T1000 (cell line): ENCODE measurements around the gene SIAH3.
"Not testable (repeated sequence)": the region's sequence is repeated elsewhere in the genome, so short reads cannot be mapped to it uniquely, and the experiment has no call there.

Source experiments
- DNase-seq: peaks from one replicate; lab custom pipeline; 2025; ENCODE audit warnings: mixed read lengths; lab: John Stamatoyannopoulos, UW

The SIAH3 gene

GRCh38 chr13:45782327-45783045 is 69.1 kb downstream of the SIAH3 start:
- DNase-seq, result no peak

- peak; percentile 1 for DNase-seq
Measured at GRCh38 chr13:45781553-45782326, 69.8 kb downstream of the SIAH3 start.

GRCh38 chr13:45779901-45780300 is 71.7 kb downstream of the SIAH3 start:
- no peak for DNase-seq

- no peak for DNase-seq
Measured at GRCh38 chr13:45778882-45779281, 72.7 kb downstream of the SIAH3 start.

DNA sequence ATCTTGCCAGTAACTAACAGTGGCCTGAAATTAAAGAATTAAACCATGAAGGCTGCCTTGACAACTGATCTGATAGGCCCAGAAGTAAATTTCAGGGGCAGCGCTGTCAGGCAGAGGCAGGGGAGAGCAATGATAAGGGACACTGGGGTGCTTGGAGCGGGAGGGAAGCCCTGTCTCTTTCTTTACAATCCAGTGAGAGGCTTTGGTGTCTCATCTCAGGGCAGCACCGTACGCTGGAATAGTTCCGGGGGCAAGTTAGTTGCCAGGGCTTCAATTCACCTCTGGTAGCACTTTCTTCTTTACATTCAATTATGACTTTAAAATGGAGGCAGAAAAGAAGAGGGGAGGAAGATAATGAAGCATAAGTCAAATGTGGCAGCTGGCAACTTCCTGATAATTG is 74.8 kb downstream of the SIAH3 start:
- DNase-seq, result no peak

- DNase-seq, result no peak
Measured at GRCh38 chr13:45775401-45775963, 76.1 kb downstream of the SIAH3 start.

DNA sequence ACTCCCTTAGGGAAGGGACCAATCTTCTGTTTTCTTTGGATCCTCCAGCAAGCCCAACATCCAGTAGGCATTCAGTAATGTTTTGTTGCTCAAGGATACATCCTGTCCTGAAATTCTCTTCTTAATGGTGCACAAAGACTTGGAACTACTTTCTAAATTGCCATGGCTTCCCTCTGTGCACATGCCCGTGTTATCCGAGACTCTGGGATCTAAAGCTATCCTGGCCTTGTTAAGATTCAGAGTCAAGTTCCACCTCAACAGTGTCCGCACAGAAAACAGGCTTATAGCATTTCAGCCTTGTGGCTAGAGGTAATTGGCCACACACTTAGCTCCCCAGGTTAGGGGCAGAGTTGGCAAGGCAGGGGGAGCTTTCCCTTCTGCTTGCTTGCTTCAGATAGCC is 77.6 kb downstream of the SIAH3 start:
- no peak for DNase-seq

GRCh38 chr13:45773236-45773635 is 78.3 kb downstream of the SIAH3 start:
- DNase-seq, result no peak

DNA sequence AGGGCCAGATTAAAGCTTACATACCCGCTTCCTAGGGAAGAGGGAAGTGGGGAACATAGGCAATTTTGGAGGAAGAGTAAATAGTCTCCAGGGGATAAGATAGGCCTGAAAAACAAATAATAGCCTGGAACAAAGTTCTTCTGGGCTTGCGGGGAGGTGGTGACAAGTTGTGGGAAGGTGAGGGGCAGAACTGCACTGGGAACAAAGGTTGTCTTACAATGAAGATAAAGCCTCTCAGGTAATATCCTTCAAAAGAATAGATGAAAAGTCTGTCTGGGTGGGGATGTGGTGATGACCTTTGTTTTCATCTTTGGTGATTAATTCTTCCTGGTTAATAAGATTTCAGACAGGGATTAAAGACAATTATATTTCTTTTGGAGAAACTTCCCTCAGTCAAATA is 80.7 kb downstream of the SIAH3 start:
- DNase-seq, result no peak

GRCh38 chr13:45768656-45769479 is 82.7 kb downstream of the SIAH3 start:
- no peak for DNase-seq

- no peak for DNase-seq
Measured at GRCh38 chr13:45765464-45765863, 86.1 kb downstream of the SIAH3 start.

- DNase-seq, result no peak
Measured at GRCh38 chr13:45763419-45763818, 88.1 kb downstream of the SIAH3 start.

GRCh38 chr13:45757589-45757988 is 94.0 kb downstream of the SIAH3 start:
- DNase-seq, result not testable (repeated sequence)

DNA sequence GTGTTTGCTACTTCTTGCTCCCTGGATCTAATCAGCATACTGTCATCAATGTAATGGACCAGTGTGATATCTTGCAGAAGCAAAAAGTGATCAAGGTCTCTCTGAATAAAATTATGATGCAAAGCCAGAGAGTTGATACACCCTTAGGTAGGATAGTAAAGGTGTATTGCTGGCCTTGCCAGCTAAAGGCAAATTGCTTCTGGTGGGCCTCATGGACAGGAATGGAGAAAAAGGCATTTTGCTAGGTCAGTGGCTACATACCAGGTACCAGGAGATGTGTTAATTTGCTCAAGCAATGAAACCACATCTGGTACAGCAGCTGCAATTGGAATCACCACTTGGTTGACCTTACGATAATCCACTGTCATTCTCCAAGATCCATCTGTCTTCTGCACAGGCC is 95.1 kb downstream of the SIAH3 start:
- not testable (repeated sequence) for DNase-seq

DNA sequence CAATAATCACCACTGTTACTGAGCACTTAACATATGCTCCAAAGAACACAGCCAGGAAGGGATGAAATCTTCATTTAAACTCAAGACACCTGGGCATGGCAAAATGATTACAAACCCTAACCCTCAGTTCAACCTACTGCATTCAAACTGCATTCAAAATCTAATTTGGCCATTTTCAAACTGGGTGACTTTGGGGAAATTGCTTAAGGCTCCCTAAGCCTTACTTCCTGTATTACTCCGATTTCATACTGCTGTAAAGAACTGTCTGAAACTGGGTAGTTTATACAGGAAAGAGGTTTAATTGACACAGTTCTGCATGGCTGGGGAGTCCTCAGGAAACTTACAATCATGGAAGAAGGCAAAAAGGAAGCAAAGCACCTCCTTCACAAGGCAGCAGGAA is 99.0 kb downstream of the SIAH3 start:
- no peak for DNase-seq

DNA sequence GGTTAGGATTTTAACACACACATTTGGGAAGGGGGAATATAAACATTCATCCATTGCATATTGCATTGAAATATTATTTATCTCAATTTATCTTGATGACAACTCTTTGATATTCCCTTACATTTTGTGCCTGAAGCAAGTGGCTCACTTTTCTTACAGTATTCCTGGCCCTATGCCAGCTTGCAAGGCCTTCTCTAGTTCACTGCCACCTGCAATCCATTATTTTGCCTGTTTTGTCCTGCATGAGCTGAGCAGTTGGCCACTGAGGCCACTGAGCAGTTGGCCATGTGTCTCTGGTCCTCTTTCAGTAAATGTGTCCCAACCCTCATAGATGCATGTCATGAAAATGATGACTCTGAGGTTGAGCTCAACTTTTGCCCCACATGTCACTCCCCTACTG is 99.7 kb downstream of the SIAH3 start:
- DNase-seq, result no peak

DNA sequence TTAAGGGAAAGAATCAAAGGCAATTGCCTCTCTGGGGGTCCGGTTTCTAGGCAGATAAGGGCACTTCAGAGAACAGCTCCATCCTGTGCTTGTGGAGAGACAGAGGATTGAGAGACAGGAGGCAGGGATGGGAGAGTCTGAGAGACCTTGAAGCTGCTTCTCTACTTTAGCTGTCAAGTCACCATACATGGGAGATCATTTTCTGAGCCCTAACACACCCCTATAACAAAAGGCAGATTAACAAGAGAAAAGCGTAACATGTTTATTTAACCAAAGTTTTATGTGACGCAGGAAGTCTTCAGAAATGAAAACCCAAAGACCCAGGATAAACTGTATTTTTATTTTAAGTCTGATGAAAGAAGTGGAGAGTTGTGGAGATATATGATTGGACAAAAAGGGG is 101.0 kb downstream of the SIAH3 start:
- DNase-seq, result no peak

- DNase-seq, result no peak
Measured at GRCh38 chr13:45748941-45749759, 102.4 kb downstream of the SIAH3 start.

GRCh38 chr13:45747071-45747470 is 104.5 kb downstream of the SIAH3 start:
- DNase-seq, result no peak

- no peak for DNase-seq
Measured at GRCh38 chr13:45744979-45745378, 106.6 kb downstream of the SIAH3 start.

GRCh38 chr13:45742985-45743384 is 108.6 kb downstream of the SIAH3 start:
- no peak for DNase-seq
